HG03064 (cell line): Measurements from ENCODE around the gene ELFN1.

ENCODE experiments used
- ATAC-seq: cut with Tn5 transposase; IDR thresholded peaks from one replicate; pipeline ENCODE4 v1.9.1; 2021; ENCODE audit warnings: low read depth; ENCODE audit not compliant: unreplicated experiment

ELFN1 gene

GRCh38 chr7:1720326-1720725 lies 50.2 kb downstream of the ELFN1 start:
- no peak for ATAC-seq

- ATAC-seq = no peak
These were observed 51.1 kb downstream of the ELFN1 start for GRCh38 chr7:1721047-1721690.

- ATAC-seq = no peak
These were observed 53.2 kb downstream of the ELFN1 start for GRCh38 chr7:1723254-1723653.

DNA sequence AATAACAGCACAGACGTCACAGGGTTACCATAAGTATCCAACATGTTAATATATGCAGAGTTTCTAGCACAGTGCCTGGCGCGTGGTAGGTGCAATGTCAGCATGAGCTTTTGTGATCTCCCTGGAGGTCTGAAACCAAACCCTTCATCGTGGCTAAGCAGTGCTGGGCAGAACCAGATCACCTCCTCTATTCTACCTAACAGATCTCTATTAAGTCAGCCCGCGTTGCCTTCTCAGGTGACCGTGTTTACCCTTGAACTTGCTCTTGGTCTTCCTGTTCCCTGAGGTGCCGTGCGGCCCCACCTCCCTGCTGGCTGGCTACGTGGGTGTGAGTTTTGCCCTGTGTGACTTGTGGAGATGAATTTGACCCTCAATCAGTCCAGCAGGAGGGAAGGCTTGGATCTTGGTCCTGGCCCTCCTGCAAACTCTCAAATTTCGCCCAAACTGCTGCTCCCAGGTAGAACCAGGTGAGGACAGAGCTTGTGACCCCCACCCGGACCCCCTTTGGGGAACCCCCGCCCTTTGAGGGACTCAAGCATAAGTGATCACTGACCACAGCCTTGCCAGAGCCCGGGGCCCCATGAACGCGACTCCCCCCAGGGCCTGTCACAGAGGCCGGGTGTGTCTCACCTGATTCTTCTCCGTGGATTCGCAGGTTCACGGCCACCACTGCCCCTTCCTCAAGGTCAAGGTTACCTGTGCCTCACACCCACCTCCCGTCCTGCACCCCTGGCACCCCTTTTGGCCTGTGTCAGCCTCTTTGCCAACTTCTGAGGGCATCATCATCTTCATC lies 54.2 kb downstream of the ELFN1 start:
- no peak for ATAC-seq

DNA sequence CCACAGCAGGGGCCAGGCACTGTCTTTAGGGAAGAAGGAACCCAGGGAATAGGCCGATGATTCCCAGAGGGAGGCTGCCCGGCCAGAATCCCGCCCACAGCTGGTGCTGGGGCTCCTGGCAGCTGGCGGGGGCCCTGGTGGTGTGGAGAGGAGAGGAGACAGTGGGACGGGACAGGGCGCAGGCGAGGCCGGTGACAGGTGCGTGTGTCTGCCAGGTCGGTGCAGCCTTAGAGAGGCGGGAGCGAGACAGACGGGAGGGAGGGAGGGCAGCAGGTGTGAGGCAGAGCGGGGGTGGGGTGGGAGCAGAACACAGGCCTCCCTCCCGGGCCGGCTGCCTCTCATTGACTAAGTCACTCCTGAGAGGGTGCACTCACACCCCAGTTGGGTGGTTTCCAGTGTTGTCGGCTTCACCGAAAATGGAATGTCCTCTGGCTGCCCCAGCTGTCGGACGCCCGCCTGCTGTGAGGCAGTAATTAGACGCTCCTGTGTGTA lies 55.2 kb downstream of the ELFN1 start:
- ATAC-seq = no peak

DNA sequence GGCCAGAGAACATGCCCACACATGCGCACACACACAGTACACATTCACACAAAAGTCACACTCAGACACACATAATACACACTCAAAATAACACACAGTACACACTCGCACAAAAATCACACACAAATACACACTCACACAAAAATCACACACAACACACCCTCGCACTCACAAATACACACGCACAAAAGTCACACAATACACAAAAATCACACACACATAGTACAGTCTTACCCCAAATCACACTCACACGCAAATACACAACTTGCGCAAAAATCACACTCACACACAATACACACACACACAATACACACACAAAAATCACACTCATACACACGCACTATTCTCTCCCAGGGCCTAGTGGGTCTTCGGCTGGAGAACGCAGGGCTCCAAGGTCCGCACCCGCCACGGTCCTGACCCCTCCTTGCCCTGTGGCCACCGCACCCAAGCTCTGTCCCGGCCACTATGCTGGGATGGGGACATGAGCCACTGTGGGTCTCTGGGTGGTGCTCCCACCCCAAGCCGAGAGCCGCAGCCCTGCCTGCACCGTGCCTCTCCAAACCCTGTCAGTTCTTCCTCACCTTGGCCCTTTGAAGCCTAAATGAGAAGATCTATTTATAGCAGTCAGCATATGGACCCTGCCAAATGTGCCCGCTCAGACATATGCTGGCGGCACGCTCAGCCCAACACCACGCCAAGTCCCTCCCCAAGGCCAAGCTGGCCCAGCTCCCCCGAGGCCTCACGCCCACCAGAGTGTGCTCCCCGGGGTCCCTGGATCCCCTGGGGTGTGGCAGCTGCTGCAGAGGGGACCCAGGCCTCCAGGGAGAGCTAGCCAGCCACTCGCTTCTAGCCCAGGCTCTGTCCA lies 55.9 kb downstream of the ELFN1 start:
- no peak for ATAC-seq

GRCh38 chr7:1727079-1727478 lies 57.0 kb downstream of the ELFN1 start:
- ATAC-seq = no peak

- no peak for ATAC-seq
These were observed 57.9 kb downstream of the ELFN1 start for GRCh38 chr7:1727812-1728570.

GRCh38 chr7:1729183-1729582 lies 59.1 kb downstream of the ELFN1 start:
- no peak for ATAC-seq

GRCh38 chr7:1729773-1730172 lies 59.7 kb downstream of the ELFN1 start:
- ATAC-seq = no peak

DNA sequence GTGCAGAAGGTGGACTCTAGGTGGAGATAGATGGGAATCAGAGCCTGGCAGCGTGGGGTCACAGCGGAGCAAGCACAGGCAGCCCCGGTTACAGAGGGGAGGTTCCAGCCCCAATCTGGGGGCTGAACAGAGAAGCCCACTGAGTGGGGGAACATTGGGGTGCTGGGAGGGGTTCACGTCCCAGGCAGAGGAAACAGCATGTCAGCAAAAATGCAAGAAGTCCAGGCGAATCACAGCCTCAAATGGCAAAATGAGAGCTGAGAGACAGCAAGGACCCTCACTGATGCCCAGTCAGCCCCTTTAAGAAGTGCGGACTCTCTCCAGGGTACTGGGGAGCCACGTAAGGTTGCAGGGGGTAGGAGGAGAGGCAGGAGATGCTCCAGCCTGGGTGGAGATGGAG lies 62.0 kb downstream of the ELFN1 start:
- no peak for ATAC-seq

DNA sequence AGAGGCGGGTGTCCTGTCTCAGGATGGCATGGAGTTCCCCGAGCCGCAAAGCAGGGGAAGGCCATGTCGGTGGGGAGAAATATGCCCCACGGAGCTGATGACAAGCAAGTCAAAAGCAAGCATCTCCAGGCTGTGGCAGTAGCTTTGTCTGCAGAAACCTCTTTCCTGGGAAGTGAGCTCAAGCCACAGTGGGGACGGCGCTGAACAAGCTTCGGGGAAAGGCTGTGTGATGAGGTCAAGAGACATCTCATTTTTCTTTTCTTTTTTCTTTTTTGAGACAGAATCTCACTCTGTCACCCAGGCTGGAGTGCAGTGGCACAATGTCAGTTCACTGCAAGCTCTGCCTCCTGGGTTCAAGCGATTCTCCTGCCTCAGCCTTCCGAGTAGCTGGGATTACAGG lies 62.6 kb downstream of the ELFN1 start:
- no peak for ATAC-seq

- no peak for ATAC-seq
These were observed 63.3 kb downstream of the ELFN1 start for GRCh38 chr7:1733206-1733907.

DNA sequence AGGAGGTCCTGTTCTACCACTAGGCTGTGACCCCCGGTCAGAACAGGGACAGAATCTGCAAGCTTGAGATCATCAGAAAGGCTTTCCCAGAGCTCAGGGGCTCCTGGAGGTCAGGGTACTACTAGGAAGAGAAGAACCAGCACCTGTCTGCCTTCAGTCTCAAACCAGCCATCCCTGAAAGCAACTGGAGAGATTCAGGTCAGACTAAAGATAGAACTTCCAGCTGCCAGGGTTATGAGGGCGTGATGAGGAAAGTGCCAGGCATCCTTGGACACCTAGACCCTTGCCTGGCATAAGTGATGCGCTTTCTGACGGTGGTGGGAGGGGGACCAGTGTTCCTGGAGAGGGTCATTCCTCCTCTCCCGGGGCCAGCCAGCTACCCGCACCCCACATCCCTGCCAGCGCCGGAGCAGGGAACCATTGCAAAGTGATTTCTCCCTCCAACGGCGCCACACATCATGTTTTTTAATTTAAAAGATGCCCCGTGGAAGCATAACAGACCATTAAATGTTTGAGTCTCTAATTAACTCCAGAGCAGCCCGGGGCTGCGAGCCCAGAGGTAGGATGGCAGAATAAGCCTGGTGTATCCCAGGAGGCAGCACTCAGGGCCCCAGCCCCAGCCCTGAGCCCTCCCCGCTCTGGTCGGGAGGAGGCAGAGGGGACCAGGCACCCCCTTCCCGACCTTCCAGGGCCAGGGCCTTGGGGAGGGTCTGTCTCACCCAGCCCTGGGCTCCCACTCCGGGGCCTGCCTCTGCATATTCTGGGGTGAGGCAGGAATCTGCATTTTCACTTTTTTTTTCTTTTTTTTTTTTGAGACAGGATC lies 64.0 kb downstream of the ELFN1 start:
- ATAC-seq = no peak

GRCh38 chr7:1735262-1735661 lies 65.2 kb downstream of the ELFN1 start:
- ATAC-seq = no peak

GRCh38 chr7:1735806-1736483 lies 65.9 kb downstream of the ELFN1 start:
- no peak for ATAC-seq

DNA sequence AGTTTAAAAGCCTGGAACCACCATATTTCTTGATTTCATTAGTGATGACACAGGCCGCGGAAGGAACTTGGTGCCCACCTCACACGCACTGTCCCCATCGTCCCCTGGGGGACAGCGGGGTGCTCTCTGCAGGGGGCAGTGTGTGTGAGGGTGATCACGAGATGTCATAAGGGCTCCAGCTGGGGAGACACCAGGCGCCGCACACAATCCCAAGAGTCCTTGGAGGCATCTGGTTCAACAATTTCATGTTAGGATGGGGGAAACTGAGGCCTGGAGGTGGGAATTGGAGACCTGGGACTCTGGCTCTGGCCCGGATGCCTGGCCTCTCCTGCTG lies 66.4 kb downstream of the ELFN1 start:
- ATAC-seq = no peak

- ATAC-seq = no peak
These were observed 66.8 kb downstream of the ELFN1 start for GRCh38 chr7:1736830-1737229.

GRCh38 chr7:1737523-1737922 lies 67.4 kb downstream of the ELFN1 start:
- ATAC-seq = no peak
